PFSK-1 (cell line): ENCODE data around the gene ATXN7L1.
A peak's percentile ranks its signal among the peaks of the same experiment; 100 is the strongest.

Experiments
- FOXP2 ChIP-seq: optimal IDR thresholded peaks from 2 replicates; pipeline ENCODE3; 2011; ENCODE audit warnings: borderline replicate concordance, control low read depth, inconsistent platforms; ENCODE audit not compliant: insufficient read depth; ENCODE audit errors: extremely low read length, extremely low read depth
- POLR2AphosphoS5 ChIP-seq: IDR thresholded peaks from 2 replicates; pipeline ENCODE4 v1.6.1; 2012; ENCODE audit warnings: low read depth, mild to moderate bottlenecking, control low read depth, low read length, moderate library complexity
- REST ChIP-seq, 2 experiments: IDR thresholded peaks; 2 replicates each; pipeline versions ENCODE4 v1.6.1 to v1.8.0; 2011 to 2012; ENCODE audit warnings: low read depth in 2 of 2, low read length in 2 of 2, control low read depth in 1 of 2, inconsistent platforms in 1 of 2, mild to moderate bottlenecking in 1 of 2, moderate library complexity in 1 of 2; ENCODE audit not compliant: insufficient read depth in 1 of 2
- SIN3A ChIP-seq: IDR thresholded peaks from 2 replicates; pipeline ENCODE4 v1.6.1; 2012; ENCODE audit warnings: mild to moderate bottlenecking, low read length, moderate library complexity, borderline replicate concordance; ENCODE audit not compliant: insufficient read depth
- TAF1 ChIP-seq: IDR thresholded peaks from 2 replicates; pipeline ENCODE4 v1.6.1; 2012; ENCODE audit warnings: low read length, control low read depth, borderline replicate concordance; ENCODE audit not compliant: insufficient read depth

ATXN7L1 gene

GRCh38 chr7:105745681-105746330 is 130.6 kb downstream of the ATXN7L1 start:
- TF ChIP-seq FOXP2 (no peak), POLR2AphosphoS5 (no peak), SIN3A (no peak), TAF1 (no peak), REST (IDR thresholded peaks at IDR 0.05; ENCODE audit: insufficient read depth in 1 of 2, low read depth in 2 of 2, low read length in 2 of 2) (no peak)

GRCh38 chr7:105744258-105744657 is 132.1 kb downstream of the ATXN7L1 start:
- TF ChIP-seq TAF1 (no peak), POLR2AphosphoS5 (no peak), SIN3A (no peak), FOXP2 (no peak)

- TF ChIP-seq SIN3A (no peak), REST (IDR thresholded peaks at IDR 0.05; ENCODE audit: insufficient read depth in 1 of 2, low read depth in 2 of 2, low read length in 2 of 2) (peak; percentile 80 to 91)
Measured at GRCh38 chr7:105743351-105744090, 132.9 kb downstream of the ATXN7L1 start.

- TF ChIP-seq REST (IDR thresholded peaks at IDR 0.05; ENCODE audit: insufficient read depth in 1 of 2, low read depth in 2 of 2, low read length in 2 of 2), result no peak
- no peak for TF ChIP-seq SIN3A
- no peak for TF ChIP-seq POLR2AphosphoS5
- TF ChIP-seq FOXP2, result no peak
- TF ChIP-seq TAF1, result no peak
Measured at GRCh38 chr7:105742787-105743186, 133.6 kb downstream of the ATXN7L1 start.

- TF ChIP-seq TAF1 (no peak), POLR2AphosphoS5 (no peak)
Measured at GRCh38 chr7:105741982-105742381, 134.4 kb downstream of the ATXN7L1 start.

- no peak for TF ChIP-seq POLR2AphosphoS5
- no peak for TF ChIP-seq REST (IDR thresholded peaks at IDR 0.05; ENCODE audit: insufficient read depth in 1 of 2, low read depth in 2 of 2, low read length in 2 of 2)
- TF ChIP-seq SIN3A, result no peak
- no peak for TF ChIP-seq TAF1
- no peak for TF ChIP-seq FOXP2
Measured at GRCh38 chr7:105738133-105738532, 138.3 kb downstream of the ATXN7L1 start.
